ENCODE data around the gene FGF5. TPM values are rescaled to one million over a fixed set of nuclear protein-coding genes. Genes with fewer than 3 reads are reported as not detected.

Gene FGF5
- total RNA-seq, 1 experiment from 2014 or later: not detected

DNA sequence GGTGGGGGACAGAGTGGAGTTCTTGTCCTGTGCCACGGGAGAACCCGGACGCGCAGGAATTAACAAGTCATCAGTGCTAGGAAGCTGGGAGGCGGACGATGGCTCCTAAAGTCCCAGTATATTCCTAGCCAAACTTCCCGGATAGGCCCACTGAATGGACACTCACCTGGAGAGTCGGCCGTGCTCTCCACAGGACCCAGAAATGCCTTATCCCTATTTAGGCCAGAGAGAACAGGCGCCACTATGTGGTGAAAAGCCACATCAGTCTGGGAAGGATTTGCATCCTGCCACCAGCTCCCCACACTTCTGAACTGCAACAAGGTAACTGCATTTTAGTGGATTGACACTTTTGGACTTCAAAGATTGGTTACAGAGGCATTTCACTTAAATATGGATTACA is 70.1 kb downstream of the FGF5 start:
- TF ChIP-seq CTCF (conservative IDR thresholded peaks at IDR 0.05): peak; percentile 62
- H2BK20ac ChIP-seq (ENCODE audit: low read depth, low read length, poor library complexity, severe bottlenecking): no peak overlapping the region
- peak overlapping the region; percentile 79 for H3K4me2 ChIP-seq (ENCODE audit: insufficient read depth, insufficient read length, low read length)
- no peak overlapping the region for H3K4ac ChIP-seq (ENCODE audit: low read depth, low read length)
- H3K79me1 ChIP-seq (ENCODE audit: insufficient read depth, low read depth, low read length, poor library complexity, severe bottlenecking): no peaks in the 10 kb centered on the region
- peaks cover 8 to 9% of the 10 kb centered on the region in 2 experiments; a peak in 3 of 4 replicates for H3K4me1 Mint-ChIP-seq
- H2BK120ac ChIP-seq (ENCODE audit: low read depth, low read length, poor library complexity, severe bottlenecking): no peak overlapping the region
- WGBS (ENCODE audit: extremely low coverage, insufficient read length, low lambda C conversion rate): no CpG with 5 or more reads among the region's 10 CpGs
- H3K27ac ChIP-seq (ENCODE audit: insufficient read length, low read depth, low read length): no peak overlapping the region
- no peaks in the 10 kb centered on the region for H3K4me1 ChIP-seq (ENCODE audit: insufficient read depth, low read length)
- peaks cover 4% of the 10 kb centered on the region for H3K23me2 ChIP-seq (ENCODE audit: insufficient read length, low read depth, low read length, poor library complexity, severe bottlenecking)
- no peak overlapping the region for H2BK12ac ChIP-seq (ENCODE audit: insufficient read length, low read depth, low read length)
- no peak overlapping the region for H2BK5ac ChIP-seq (ENCODE audit: insufficient read length, low read length)
- H3K27me3 Mint-ChIP-seq (ENCODE audit: low read depth): peaks cover 27% of the 10 kb centered on the region
- no peaks in the 10 kb centered on the region for H4K20me1 ChIP-seq (ENCODE audit: control insufficient read depth, insufficient read depth, insufficient read length)
- H3K9ac ChIP-seq (ENCODE audit: extremely low read depth, insufficient read length, low read length): no peak overlapping the region
- no peak overlapping the region for H2BK15ac ChIP-seq (ENCODE audit: low read depth, low read length)
- H3K23ac ChIP-seq (ENCODE audit: insufficient read length, low read depth, low read length): no peak overlapping the region
- H4K8ac ChIP-seq (replicated peaks; ENCODE audit: insufficient read length, low read depth, low read length): no peak overlapping the region
- H3K9me3 ChIP-seq (ENCODE audit: control insufficient read depth, low read depth, low read length): no peaks in the 10 kb centered on the region
- H3K18ac ChIP-seq (ENCODE audit: insufficient read length, low read depth, low read length): no peak overlapping the region
- H3K36me3 Mint-ChIP-seq (ENCODE audit: insufficient read depth in 1 of 3, low read depth in 3 of 3): no peaks in the 10 kb centered on the region
- no peak overlapping the region for H3K27ac Mint-ChIP-seq
- H3K79me2 ChIP-seq (ENCODE audit: insufficient read depth, low read length): no peaks in the 10 kb centered on the region
- peak overlapping the region; percentile 80 to 87 for H3K4me3 Mint-ChIP-seq
- no peaks in the 10 kb centered on the region for H3K9me3 Mint-ChIP-seq
- no peak overlapping the region for H3T11ph ChIP-seq (ENCODE audit: low read length)
- no peaks in the 10 kb centered on the region; the same call in 1 of the 2 replicates for H3K27me3 ChIP-seq (ENCODE audit: insufficient read depth, low read length)
- H3K14ac ChIP-seq (ENCODE audit: insufficient read depth, low read length): no peak overlapping the region
- no peak overlapping the region for H4K5ac ChIP-seq (ENCODE audit: insufficient read length, low read depth, low read length)
- DNase-seq: peak; percentile 55
- H2AK5ac ChIP-seq (ENCODE audit: insufficient read length, low read length): no peak overlapping the region
- no peak overlapping the region for H4K91ac ChIP-seq (ENCODE audit: insufficient read length, low read depth, low read length)
- no peak overlapping the region for H2AFZ ChIP-seq (ENCODE audit: low read length)
- H3K56ac ChIP-seq (ENCODE audit: insufficient read length, low read depth, low read length): no peak overlapping the region
